NK-92 treated with Interleukin-12 subunit alpha and Interleukin-12 subunit beta, amount 100 ng/mL, for 24 hours (cell line): ENCODE measurements around the gene FNIP2.
A peak's percentile ranks its signal among the peaks of the same experiment; 100 is the strongest.
"Not testable (repeated sequence)": the region's sequence is repeated elsewhere in the genome, so short reads cannot be mapped to it uniquely, and the experiment has no call there.

Source experiments
- DNase-seq: peaks from one replicate; lab custom pipeline; 2025; lab: John Stamatoyannopoulos, UW

FNIP2 gene

GRCh38 chr4:158768555-158769174 lies at the start of gene FNIP2:
Gene FNIP2, plus strand, starts transcription at chr4:158769026. Its CDS starts 187 bp downstream, at chr4:158769213.
- DNase-seq = no peak

- DNase-seq = no peak
Observed at GRCh38 chr4:158721680-158722079, 47.1 kb upstream of the FNIP2 start.

GRCh38 chr4:158722291-158722916 lies 46.4 kb upstream of the FNIP2 start:
- DNase-seq = no peak

- DNase-seq = peak; percentile 7
Observed at GRCh38 chr4:158722917-158723793, 45.7 kb upstream of the FNIP2 start, which contains the start of gene PPID. Gene PPID, minus strand, starts transcription at chr4:158723396. Its CDS starts 108 bp downstream, at chr4:158723288.

GRCh38 chr4:158724637-158725036 lies 44.2 kb upstream of the FNIP2 start:
- DNase-seq = no peak

- DNase-seq = no peak
Observed at GRCh38 chr4:158726633-158727032, 42.2 kb upstream of the FNIP2 start.

- no peak for DNase-seq
Observed at GRCh38 chr4:158728236-158728635, 40.6 kb upstream of the FNIP2 start.

- DNase-seq = no peak
Observed at GRCh38 chr4:158729716-158730559, 38.9 kb upstream of the FNIP2 start.

- no peak for DNase-seq
Observed at GRCh38 chr4:158738866-158739265, 30.0 kb upstream of the FNIP2 start.

- no peak for DNase-seq
Observed at GRCh38 chr4:158739600-158739999, 29.2 kb upstream of the FNIP2 start.

GRCh38 chr4:158741326-158742021 lies 27.4 kb upstream of the FNIP2 start:
- no peak for DNase-seq

GRCh38 chr4:158746537-158746936 lies 22.3 kb upstream of the FNIP2 start:
- not testable (repeated sequence) for DNase-seq

GRCh38 chr4:158750379-158750778 lies 18.4 kb upstream of the FNIP2 start:
- DNase-seq = no peak

GRCh38 chr4:158754385-158755180 lies 14.2 kb upstream of the FNIP2 start:
- no peak for DNase-seq

- DNase-seq = not testable (repeated sequence)
Observed at GRCh38 chr4:158755819-158756218, 13.0 kb upstream of the FNIP2 start.

- DNase-seq = no peak
Observed at GRCh38 chr4:158756588-158756987, 12.2 kb upstream of the FNIP2 start.

GRCh38 chr4:158758142-158758541 lies 10.7 kb upstream of the FNIP2 start:
- no peak for DNase-seq

GRCh38 chr4:158758703-158759102 lies 10.1 kb upstream of the FNIP2 start:
- no peak for DNase-seq

- DNase-seq = not testable (repeated sequence)
Observed at GRCh38 chr4:158759539-158759938, 9.3 kb upstream of the FNIP2 start.

GRCh38 chr4:158760866-158761265 lies 8.0 kb upstream of the FNIP2 start:
- DNase-seq = no peak
